Mammary epithelial cell (primary cell): ENCODE measurements around the gene MFRP.

ENCODE experiments used
- CTCF ChIP-seq, 2 donors: IDR thresholded peaks in 1 of 2; conservative IDR thresholded peaks in 1 of 2; 2 replicates each; pipeline ENCODE4 v1.5.1; 2011 to 2012; ENCODE audit warnings: inconsistent platforms in 2 of 2, low read length in 2 of 2, mild to moderate bottlenecking in 2 of 2, control low read depth in 1 of 2, low read depth in 1 of 2; ENCODE audit not compliant: insufficient read depth in 1 of 2; ENCODE audit errors: extremely low read depth in 1 of 2
- EZH2 ChIP-seq: IDR thresholded peaks from 2 replicates; pipeline ENCODE4 v1.6.1; 2012; ENCODE audit warnings: low read length, inconsistent platforms, borderline replicate concordance

GRCh38 chr11:119361941-119362725 is 15.6 kb upstream of the MFRP start:
- TF ChIP-seq CTCF (conservative IDR thresholded peaks at IDR 0.05 in 1 of 2, IDR thresholded peaks at IDR 0.05 in 1 of 2; ENCODE audit: extremely low read depth in 1 of 2, insufficient read depth in 1 of 2, low read depth in 1 of 2, low read length in 2 of 2): no peak
- no peak for TF ChIP-seq EZH2
